ENCODE results near the gene ARFGAP1.
A peak's percentile ranks its signal among the peaks of the same experiment; 100 is the strongest.

Gene ARFGAP1

DNA sequence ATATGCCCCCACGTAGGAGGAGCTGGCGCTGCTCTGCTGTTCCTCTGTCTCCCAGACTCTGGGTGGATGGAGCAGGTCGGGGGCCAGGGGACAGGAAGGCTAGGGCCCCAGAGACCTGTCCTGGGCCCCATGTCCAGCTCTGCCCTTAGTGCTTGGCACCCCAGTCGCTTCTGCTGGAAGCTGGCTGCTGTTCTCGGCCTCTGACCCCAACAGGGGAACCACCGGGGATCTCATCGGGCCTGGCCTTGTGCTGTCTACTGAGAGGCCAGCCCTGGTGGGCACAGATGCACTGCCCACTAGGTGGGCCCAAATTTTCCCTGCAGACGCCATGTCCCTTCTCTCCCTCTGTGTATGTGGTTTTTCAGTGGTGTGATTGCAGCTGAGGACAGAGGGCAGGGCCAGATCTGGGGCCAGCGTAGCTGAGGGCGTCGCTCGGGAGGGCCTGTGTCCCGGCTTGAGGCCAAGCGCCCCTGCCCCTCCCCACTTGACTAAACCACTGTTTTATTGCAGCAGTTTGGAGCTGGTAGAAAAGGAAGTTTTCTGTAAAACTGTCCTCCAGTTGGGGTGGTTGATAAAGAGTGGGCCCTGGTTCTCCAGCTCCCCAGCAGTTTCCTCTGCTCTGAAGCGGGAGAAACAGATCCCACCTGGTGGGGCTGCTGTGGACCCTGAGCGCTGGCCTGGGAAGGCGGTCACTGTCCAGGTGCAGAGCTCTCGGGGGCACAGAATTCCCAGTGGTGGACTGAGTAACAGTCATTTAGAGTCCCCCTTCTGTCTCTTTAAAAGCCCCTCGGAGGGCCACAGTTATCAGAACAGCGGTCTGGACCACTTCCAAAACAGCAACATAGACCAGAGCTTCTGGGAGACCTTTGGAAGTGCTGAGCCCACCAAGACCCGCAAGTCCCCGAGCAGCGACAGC is 14.4 kb downstream of the ARFGAP1 start:
- in situ Hi-C loops (cut with MboI; ENCODE audit: low pct_unique_long_range_greater_than_20kb, low sequenced_read_pairs): no loop called here
- DNase-seq: no peak

- in situ Hi-C loops (cut with MboI; ENCODE audit: low pct_unique_long_range_greater_than_20kb, low sequenced_read_pairs): no loop called here
- no peak for DNase-seq
These were observed 15.3 kb downstream of the ARFGAP1 start for GRCh38 chr20:63287697-63288580.

GRCh38 chr20:63288581-63289251 is 16.1 kb downstream of the ARFGAP1 start:
- in situ Hi-C loops (cut with MboI; ENCODE audit: low pct_unique_long_range_greater_than_20kb, low sequenced_read_pairs): no loop called here
- no peak for DNase-seq

- in situ Hi-C loops (cut with MboI; ENCODE audit: low pct_unique_long_range_greater_than_20kb, low sequenced_read_pairs): no loop called here
- no peak for DNase-seq
These were observed 16.9 kb downstream of the ARFGAP1 start for GRCh38 chr20:63289311-63290135.

DNA sequence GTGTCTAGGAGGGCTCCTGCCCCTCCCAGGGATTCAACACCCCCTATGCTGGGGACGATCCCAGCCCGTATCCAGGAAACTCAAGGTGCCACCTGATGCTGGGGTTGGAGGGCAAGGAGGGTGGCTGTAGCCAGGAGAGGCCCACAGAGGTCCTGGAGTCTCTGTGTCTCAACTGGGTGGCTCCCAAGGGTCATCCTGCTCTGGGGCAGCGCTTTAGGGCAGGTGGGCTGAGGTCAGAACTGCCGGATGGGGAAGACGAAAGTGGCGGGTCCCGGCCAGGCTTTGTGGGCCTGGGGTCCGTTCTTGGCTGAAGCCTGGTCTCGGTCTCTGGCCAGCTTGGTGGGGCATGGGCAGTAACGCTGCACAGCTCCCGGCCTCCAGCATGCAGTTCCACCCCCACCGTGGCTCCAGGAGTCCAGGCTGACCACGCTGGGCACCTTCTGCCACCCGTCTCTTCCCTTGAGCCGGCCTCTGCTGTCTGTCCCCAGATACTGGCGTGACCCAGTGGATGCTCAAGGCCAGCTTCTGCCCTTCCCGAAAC is 17.6 kb downstream of the ARFGAP1 start:
- in situ Hi-C loops (cut with MboI; ENCODE audit: low pct_unique_long_range_greater_than_20kb, low sequenced_read_pairs): no loop called here
- no peak for DNase-seq

DNA sequence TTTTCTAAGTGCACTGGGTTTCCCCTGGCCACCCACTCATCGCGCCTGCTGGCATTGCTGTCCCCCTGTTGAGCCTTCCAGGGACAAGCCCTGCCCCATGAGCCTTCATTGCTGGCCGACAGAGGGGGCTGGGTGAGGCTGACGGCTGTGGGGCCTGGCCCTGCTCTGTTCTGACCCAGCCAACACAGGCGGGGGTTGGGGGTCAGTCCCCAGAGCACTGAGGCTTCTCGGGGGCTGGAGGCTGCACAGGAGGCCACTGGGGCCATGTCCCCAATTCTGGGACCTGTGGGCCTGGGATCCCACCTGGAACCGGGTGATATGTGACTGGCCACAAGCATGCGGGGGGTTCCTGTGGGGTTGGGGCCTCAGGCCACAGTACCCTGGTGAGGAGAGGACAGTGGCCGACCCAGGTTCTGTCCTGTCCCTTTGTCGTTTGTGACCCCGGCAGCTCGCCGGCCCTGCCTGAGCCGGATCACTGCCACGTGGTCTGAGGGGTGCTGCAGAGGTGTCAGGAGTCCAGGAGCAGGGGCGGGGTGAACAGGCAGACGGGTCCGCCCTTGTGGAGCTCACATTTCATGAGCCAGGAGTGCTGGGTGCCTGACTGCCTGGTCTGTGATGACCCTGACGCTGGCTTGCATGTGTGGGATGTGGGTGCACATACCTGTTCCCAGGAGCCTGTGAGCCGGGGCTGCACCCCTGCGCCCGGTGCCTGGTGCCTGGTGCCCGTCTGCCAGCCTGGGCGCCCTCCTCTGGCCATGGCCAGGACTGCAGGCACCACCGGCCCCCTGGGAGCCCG is 18.3 kb downstream of the ARFGAP1 start:
- in situ Hi-C loops (cut with MboI; ENCODE audit: low pct_unique_long_range_greater_than_20kb, low sequenced_read_pairs): no loop called here

DNA sequence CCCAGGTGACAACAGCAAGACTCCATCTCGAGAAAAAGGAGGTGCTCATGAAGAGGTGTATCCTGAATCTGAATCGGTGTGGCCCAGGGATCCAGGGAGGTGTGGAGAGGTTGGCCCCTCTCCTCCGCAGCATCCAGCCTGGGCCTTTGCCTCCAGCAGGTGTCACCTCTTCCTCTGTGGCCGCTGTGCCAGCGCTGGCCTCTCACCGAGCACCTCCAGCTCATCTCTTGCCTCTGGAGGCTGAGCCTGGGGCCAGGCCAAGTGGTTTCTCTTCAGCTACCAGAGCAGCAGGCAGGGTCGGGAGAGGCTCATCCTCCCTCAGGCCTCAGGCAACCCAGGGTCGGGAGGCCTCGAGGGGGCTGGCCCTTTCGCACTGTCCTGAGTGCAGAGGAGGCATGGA is 19.2 kb downstream of the ARFGAP1 start:
- in situ Hi-C loops (cut with MboI; ENCODE audit: low pct_unique_long_range_greater_than_20kb, low sequenced_read_pairs): no loop called here

More for the DNA sequence above, 18.3 kb downstream of the ARFGAP1 start:
- peak; percentile 64 for DNase-seq

GRCh38 chr20:63292292-63292701 is 19.7 kb downstream of the ARFGAP1 start:
- in situ Hi-C loops (cut with MboI; ENCODE audit: low pct_unique_long_range_greater_than_20kb, low sequenced_read_pairs): no loop called here

More for the DNA sequence above, 19.2 kb downstream of the ARFGAP1 start:
- DNase-seq: no peak

GRCh38 chr20:63292904-63293303 is 20.3 kb downstream of the ARFGAP1 start, which contains the start of gene COL20A1:
Gene COL20A1, plus strand, starts transcription at chr20:63293186. Its CDS starts 1,922 bp downstream, at chr20:63295108.
- in situ Hi-C loops (cut with MboI; ENCODE audit: low pct_unique_long_range_greater_than_20kb, low sequenced_read_pairs): no loop called here
- DNase-seq: no peak

More at GRCh38 chr20:63292292-63292701, 19.7 kb downstream of the ARFGAP1 start:
- DNase-seq: no peak

- in situ Hi-C loops (cut with MboI; ENCODE audit: low pct_unique_long_range_greater_than_20kb, low sequenced_read_pairs): no loop called here
- no peak for DNase-seq
These were observed 20.8 kb downstream of the ARFGAP1 start for GRCh38 chr20:63293456-63293855.

DNA sequence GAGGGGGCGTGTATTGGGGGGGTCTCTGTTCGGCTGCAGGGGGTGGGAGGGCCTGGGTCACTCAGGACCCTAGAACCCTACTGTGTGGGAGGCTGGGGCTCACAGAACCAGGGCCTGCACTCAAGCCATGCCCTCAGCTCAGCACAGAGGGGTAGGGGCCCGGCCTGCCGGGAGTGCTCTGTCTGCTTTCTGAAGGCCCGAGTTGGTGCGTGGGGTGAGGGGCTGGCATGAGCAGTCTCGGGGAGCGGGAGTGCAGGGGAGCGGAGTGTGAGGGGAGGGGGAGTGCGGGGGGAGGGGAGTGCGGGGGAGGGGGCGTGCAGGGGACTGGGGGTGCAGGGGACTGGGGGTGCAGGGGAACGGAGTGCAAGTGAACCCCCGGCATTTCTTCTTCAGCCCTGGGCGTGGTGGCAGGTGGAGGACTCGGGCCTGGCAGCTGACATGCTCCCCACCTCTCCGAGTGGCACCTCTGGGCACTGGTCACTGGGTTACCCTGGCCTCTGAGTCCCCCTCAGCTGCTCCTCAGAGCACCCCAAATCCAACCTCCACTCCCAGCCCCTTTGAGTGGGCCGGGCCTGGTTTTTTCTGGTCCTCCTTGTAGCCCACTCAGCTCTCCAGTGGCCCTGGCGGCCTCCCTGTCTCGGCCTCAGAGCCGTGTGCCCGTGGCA is 21.4 kb downstream of the ARFGAP1 start:
- in situ Hi-C loops (cut with MboI; ENCODE audit: low pct_unique_long_range_greater_than_20kb, low sequenced_read_pairs): no loop called here
- no peak for DNase-seq

DNA sequence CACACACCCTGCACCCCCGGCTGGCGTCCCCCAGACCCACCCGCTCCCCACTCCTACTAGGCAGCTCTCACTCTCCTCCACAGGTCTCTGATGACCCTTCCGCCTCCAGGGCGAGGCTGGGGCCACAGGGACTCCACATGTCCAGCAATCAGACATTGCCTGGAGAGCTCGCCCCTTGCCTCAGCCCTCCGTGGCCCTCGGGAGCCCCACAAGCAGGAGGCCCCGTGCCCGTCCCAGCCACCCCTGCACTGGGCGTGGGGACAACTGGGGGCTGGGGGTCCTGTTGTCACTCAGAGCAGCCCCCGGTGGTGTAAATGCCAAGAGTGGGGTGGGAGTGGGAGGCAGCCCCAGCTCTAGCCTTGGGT is 21.9 kb downstream of the ARFGAP1 start:
- DNase-seq: no peak
- in situ Hi-C loops (cut with MboI; ENCODE audit: low pct_unique_long_range_greater_than_20kb, low sequenced_read_pairs): no loop called here

- no peak for DNase-seq
- in situ Hi-C loops (cut with MboI; ENCODE audit: low pct_unique_long_range_greater_than_20kb, low sequenced_read_pairs): no loop called here
These were observed 22.4 kb downstream of the ARFGAP1 start for GRCh38 chr20:63295018-63295417.

GRCh38 chr20:63295422-63295821 is 22.8 kb downstream of the ARFGAP1 start:
- no peak for DNase-seq
- in situ Hi-C loops (cut with MboI; ENCODE audit: low pct_unique_long_range_greater_than_20kb, low sequenced_read_pairs): no loop called here

GRCh38 chr20:63295846-63296245 is 23.2 kb downstream of the ARFGAP1 start:
- no peak for DNase-seq

GRCh38 chr20:63296531-63297299 is 24.1 kb downstream of the ARFGAP1 start:
- in situ Hi-C loops (cut with MboI; ENCODE audit: low pct_unique_long_range_greater_than_20kb, low sequenced_read_pairs): no loop called here
- DNase-seq: no peak

More at GRCh38 chr20:63295846-63296245, 23.2 kb downstream of the ARFGAP1 start:
- in situ Hi-C loops (cut with MboI; ENCODE audit: low pct_unique_long_range_greater_than_20kb, low sequenced_read_pairs): no loop called here
